Prostate gland (tissue), 2 donors: Measurements from ENCODE around the gene EXOC2.

ENCODE experiments used
- CTCF ChIP-seq, 4 experiments: fragments of 200-600 bp in 2 of 4; fragments of 450-650 bp in 2 of 4; sonication (generic) in 2 of 4; IDR thresholded peaks; 1 replicate in 3 of 4; 2 replicates in 1 of 4; pipeline ENCODE4 v1.5.1; 2016 to 2019; ENCODE audit warnings: antibody characterized with exemption in 4 of 4, mild to moderate bottlenecking in 2 of 4, moderate library complexity in 2 of 4
- POLR2AphosphoS5 ChIP-seq: sonication (generic); formaldehyde crosslinking; IDR thresholded peaks from one replicate; pipeline ENCODE4 v1.6.1; 2017; ENCODE audit warnings: antibody characterized with exemption

- TF ChIP-seq CTCF (IDR thresholded peaks at IDR 0.05), result no peak
- no peak for TF ChIP-seq POLR2AphosphoS5
Observed at GRCh38 chr6:722608-723007, 29.7 kb upstream of the EXOC2 start.
